ENCODE results near the gene PAM16.

PAM16 gene

GRCh38 chr16:4391631-4392381, 40.7 kb upstream of the PAM16 start:
- H3K4me3 ChIP-seq (ENCODE audit: low read depth, low read length): no peak overlapping the region
- no peak for TF ChIP-seq CTCF (IDR thresholded peaks at IDR 0.05; ENCODE audit: low read depth, low read length)

GRCh38 chr16:4390266-4391260, 39.4 kb upstream of the PAM16 start:
- H3K4me3 ChIP-seq (ENCODE audit: low read depth, low read length): no peak overlapping the region
- no peak for TF ChIP-seq CTCF (IDR thresholded peaks at IDR 0.05; ENCODE audit: low read depth, low read length)

- no peak overlapping the region for H3K4me3 ChIP-seq (ENCODE audit: low read depth, low read length)
- TF ChIP-seq CTCF (IDR thresholded peaks at IDR 0.05; ENCODE audit: low read depth, low read length): no peak
Measured at GRCh38 chr16:4389051-4389955, 38.2 kb upstream of the PAM16 start.

GRCh38 chr16:4388271-4389021, 37.3 kb upstream of the PAM16 start:
- no peak for TF ChIP-seq CTCF (IDR thresholded peaks at IDR 0.05; ENCODE audit: low read depth, low read length)

GRCh38 chr16:4387781-4388180, 36.7 kb upstream of the PAM16 start:
- no peak overlapping the region for H3K4me3 ChIP-seq (ENCODE audit: low read depth, low read length)
- no peak for TF ChIP-seq CTCF (IDR thresholded peaks at IDR 0.05; ENCODE audit: low read depth, low read length)

More at GRCh38 chr16:4388271-4389021, 37.3 kb upstream of the PAM16 start:
- H3K4me3 ChIP-seq (ENCODE audit: low read depth, low read length): no peak overlapping the region

- no peak for TF ChIP-seq CTCF (IDR thresholded peaks at IDR 0.05; ENCODE audit: low read depth, low read length)
Measured at GRCh38 chr16:4386951-4387565, 35.9 kb upstream of the PAM16 start.

More at GRCh38 chr16:4386951-4387565, 35.9 kb upstream of the PAM16 start:
- H3K4me3 ChIP-seq (ENCODE audit: low read depth, low read length): no peak overlapping the region
